NOMO-1 (cell line): ENCODE data around the gene NLRP14.

ENCODE experiments used
- DNase-seq, 2 experiments: peaks; one replicate each; lab custom pipeline; 2025; ENCODE audit not compliant: unreplicated experiment in 2 of 2; lab: John Stamatoyannopoulos, UW

The NLRP14 gene

GRCh38 chr11:7046474-7047175 lies 26.3 kb downstream of the NLRP14 start:
- DNase-seq = no peak

- DNase-seq = no peak
Measured at GRCh38 chr11:7050191-7050590, 29.9 kb downstream of the NLRP14 start.

GRCh38 chr11:7056828-7057513 lies 36.7 kb downstream of the NLRP14 start:
- DNase-seq = no peak

DNA sequence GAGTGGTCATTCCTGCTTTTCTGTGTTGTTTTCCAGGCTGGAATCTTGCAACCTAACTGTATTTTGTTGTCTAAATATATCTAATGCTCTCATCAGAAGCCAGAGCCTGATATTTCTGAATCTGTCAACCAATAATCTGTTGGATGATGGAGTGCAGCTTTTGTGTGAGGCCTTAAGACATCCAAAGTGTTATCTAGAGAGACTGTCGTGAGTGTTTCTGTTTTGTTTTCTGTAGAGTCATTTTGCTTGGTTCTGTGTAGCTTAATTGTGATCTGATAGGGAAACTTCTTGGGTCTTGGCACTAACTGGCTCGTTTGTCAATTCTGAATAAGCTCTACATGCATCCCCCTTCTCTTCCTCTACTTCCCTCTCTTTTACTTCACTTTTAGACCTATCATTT lies 37.4 kb downstream of the NLRP14 start:
- DNase-seq = no peak

DNA sequence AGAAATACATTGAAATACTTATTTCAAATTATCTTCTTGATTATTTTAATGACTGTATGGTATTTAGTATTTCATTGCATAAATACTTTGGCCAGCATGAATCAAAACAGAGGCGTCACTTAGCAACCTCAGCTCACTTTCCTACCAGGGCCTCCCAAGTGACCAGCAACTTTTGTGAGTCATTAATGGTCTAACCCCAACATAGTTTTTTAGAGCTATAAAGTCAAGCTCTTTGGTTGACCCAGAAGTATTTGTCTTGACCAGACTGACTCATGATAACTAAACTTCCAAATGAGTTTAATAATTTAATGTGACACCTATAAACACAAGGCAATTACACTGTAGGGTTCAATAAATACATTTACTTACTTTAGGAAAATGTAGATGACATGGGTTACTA lies 40.6 kb downstream of the NLRP14 start:
- no peak for DNase-seq

DNA sequence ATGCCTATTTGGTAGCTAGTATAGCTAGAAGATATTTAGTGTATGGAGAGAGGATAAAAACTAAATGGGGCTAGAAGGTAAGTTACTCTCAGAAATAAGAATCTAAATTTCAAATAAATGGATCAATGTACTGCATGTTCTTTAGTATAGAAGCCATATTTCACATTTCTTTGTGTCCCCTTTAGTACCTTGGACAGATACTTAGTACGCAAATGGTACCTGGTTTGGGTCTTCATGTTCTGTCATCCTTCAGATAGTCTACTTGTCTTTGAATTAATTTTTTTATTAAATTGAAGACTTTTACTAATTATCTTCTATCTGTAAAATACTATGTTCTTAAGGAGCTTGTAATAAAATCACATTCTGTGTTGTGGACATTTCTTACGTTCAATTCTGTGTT lies 42.3 kb downstream of the NLRP14 start:
- DNase-seq = no peak

DNA sequence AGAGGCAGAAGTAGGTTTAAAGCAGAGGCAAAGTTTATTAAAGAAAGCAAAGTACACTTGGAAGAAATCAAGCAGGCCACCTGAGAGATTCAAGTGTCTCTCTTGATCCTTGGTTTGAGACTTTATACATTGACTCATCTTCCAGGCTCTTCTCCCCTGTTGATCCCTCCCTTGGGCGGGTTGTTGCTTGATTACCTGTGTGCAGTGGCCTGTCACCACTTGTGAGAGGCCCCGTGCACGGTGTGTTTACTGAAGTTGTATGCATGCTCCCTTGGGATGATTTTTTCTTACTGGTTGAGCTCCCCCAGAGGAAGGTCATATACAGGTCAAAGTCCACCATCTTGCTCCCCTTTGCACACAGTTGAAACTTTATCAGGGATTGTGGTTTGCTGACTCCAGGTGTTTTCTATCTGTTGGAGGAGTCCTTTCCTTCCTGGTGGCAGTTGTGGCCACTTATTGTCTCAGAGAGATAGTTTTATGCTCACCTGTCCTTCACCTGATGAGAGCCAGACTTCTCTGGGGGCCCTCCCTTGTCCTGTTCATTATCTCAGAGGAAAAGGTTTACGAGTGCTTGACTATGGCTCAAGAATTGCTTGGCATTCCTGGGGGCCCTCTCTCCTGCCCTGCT lies 52.2 kb downstream of the NLRP14 start:
- no peak for DNase-seq

GRCh38 chr11:7077101-7077500 lies 56.8 kb downstream of the NLRP14 start:
- no peak for DNase-seq

- DNase-seq = no peak
Measured at GRCh38 chr11:7079545-7080135, 59.4 kb downstream of the NLRP14 start.

DNA sequence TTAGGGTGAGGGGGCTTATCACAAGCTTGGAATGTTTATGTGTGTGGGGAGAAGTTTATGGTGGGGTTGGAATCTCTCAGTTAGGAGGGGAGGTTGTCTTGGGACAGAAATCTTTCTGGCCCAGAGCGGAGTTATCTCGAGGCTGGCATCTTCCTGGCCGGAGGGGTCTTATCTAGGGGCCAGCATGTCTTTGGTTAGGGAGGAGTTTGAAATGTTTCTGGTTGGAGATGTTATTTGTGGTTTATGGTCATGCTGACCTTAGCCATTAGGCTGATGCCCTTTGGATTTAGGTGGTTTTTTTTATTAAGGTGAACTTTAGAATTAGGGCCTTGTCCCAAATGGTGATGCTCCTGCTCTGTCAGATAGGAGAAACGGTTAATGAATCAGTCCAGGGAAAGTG lies 60.6 kb downstream of the NLRP14 start:
- DNase-seq = no peak

DNA sequence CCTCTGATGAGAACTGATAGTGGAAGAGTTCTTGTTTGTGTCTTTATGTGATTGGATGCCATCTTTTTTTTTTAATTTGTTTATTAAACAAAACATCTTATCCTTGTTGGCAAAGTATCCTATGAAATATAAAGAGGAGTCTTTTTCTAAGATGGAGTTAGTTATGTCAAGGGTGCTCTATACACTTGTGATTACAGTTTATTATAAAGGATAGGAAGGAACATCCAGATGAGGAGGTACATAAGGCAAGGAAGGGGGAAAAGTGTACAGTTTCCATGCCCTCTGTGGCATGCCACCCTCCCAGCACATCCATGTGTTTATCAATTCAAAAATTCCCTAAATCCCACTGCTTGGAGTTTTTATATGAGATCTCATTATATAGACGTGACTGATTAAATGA lies 61.2 kb downstream of the NLRP14 start:
- DNase-seq = no peak

GRCh38 chr11:7088921-7089320 lies 68.6 kb downstream of the NLRP14 start, which contains the start of gene RBMXL2:
Gene RBMXL2 (plus strand): TSS chr11:7088998. CDS start chr11:7089121, 123 bp downstream.
- no peak for DNase-seq

DNA sequence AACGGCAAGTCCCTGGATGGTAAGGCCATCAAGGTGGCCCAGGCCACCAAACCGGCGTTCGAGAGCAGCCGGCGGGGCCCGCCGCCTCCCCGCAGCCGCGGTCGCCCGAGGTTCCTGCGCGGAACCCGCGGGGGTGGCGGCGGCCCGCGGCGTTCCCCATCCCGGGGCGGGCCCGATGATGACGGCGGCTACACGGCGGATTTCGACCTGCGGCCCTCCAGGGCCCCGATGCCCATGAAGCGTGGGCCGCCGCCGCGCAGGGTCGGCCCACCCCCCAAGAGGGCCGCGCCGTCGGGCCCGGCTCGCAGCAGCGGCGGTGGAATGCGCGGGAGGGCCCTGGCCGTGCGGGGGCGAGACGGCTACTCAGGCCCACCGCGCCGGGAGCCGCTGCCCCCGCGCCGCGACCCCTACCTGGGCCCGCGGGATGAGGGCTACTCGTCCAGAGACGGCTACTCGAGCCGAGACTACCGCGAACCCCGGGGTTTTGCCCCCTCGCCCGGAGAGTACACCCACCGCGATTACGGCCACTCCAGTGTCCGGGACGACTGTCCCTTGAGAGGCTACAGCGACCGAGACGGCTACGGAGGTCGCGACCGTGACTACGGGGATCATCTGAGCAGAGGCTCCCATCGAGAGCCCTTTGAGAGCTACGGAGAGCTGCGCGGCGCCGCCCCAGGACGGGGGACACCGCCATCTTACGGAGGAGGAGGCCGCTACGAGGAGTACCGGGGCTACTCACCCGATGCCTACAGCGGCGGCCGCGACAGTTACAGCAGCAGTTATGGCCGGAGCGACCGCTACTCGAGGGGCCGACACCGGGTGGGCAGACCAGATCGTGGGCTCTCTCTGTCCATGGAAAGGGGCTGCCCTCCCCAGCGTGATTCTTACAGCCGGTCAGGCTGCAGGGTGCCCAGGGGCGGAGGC lies 69.3 kb downstream of the NLRP14 start:
- DNase-seq = no peak

DNA sequence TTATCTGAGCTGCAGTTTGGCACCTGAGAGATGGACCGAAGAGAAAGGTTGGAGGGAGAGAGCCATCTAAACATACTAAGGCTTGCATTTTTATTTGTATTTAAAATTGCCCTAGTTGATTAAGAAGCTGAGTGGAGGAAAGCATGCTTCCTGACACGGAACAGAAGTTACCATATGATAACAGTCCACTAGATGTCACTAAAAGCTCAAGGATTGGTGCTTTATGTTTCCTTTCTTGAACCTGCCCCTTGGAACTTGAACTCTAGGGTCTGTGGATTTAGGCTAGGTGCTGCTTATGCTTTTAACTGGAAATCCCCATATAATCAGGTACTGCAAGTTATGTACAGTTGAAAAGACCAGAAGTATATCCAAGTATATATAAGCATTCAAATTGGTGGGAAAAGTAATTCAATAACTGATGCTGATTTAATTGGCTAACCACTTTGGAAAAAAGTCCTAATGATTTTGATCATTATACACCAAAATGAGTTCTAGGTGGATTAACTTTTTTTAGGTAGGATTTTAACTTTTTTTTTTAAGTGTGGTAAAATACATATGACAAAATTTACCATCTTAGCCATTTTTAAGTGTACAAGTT lies 78.1 kb downstream of the NLRP14 start:
- peak; percentile 14 to 61 for DNase-seq

- DNase-seq = no peak
Measured at GRCh38 chr11:7115780-7116179, 95.5 kb downstream of the NLRP14 start.

DNA sequence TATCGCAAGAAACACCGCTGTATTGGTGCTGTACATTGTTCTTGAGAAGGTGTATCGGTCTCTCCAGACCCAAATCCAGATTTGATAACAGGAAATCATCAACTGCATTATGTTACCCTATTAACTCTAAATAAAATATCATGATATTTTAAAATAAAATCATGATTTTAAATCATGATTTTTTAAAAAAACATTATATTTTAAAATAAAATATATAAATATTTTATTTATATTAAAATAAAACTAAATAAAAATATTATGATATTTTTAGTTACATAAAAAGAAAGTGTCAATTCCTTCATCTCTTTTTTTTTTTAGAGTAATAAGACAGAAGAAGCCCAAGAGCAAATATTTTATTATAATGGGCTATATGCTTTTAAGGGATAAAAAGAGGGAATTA lies 96.1 kb downstream of the NLRP14 start:
- no peak for DNase-seq
